Right cardiac atrium (tissue), 5 donors: ENCODE data around the gene LILRB2. TPM values are rescaled to one million over a fixed set of nuclear protein-coding genes. Genes with fewer than 3 reads are reported as not detected.
"Not testable (repeated sequence)": the region's sequence is repeated elsewhere in the genome, so short reads cannot be mapped to it uniquely, and the experiment has no call there.

Experiments used
- ATAC-seq, 2 donors: fragments of 200-7000 bp; cut with Tn5 transposase; one replicate each; pipeline versions ENCODE4 v1.8.0 to v1.9.1; 2020; ENCODE audit warnings: moderate library complexity in 2 of 2, mild to moderate bottlenecking in 1 of 2
- DNase-seq, 3 donors: peaks; one replicate each; pipeline ENCODE4 v3.0.0-alpha.2; 2020
- H3K27ac ChIP-seq: one replicate; pipeline ENCODE4 v1.5.1; 2013; ENCODE audit warnings: mild to moderate bottlenecking, low read length, control low read depth, moderate library complexity
- H3K27me3 ChIP-seq: one replicate; pipeline ENCODE4 v1.6.1; 2013; ENCODE audit not compliant: control insufficient read depth, insufficient read depth
- H3K4me1 ChIP-seq: one replicate; pipeline ENCODE4 v1.6.1; 2013; ENCODE audit warnings: low read length; ENCODE audit not compliant: control insufficient read depth, insufficient read depth
- H3K4me3 ChIP-seq: one replicate; pipeline ENCODE4 v1.5.1; 2013; ENCODE audit warnings: low read length, control low read depth
- H3K9me3 ChIP-seq: one replicate; pipeline ENCODE4 v1.6.1; 2013; ENCODE audit warnings: low read length; ENCODE audit not compliant: control insufficient read depth
- WGBS: extraction: QIAGEN DNeasy Blood & Tissue Kit; methylation state at CpG from one replicate; pipeline ENCODE4 v1.1.7; 2013; 5-methylcytosine and 5-hydroxymethylcytosine counted together
- intact Hi-C, 4 donors: fragments of 100-400 bp; cut with DNase I; formaldehyde crosslinking; loops; one replicate each; pipeline versions ENCODE4 v1.11.0 to v1.14.0; 2022 to 2023
- polyA plus RNA-seq: library from polyadenylated mRNA; stranded (reverse); fragments of 200-250 nt; gene quantifications from one replicate; pipeline ENCODE4 v1.2.3, GENCODE V29; 2013
- total RNA-seq, 4 donors: library from RNA; stranded (reverse); fragmentation: NEBNext Ultra II Directional; extraction: Animal tissue kit (Norgen Biotek cat#: 25700); gene quantifications; one replicate each; pipeline ENCODE4 v1.2.1, GENCODE V29; 2021
- donor health status: healthy with polysubstance abuse.
- donor health status: DM: no; HTN: yes; CAD: no.
- donor health status: DM: no; HTN: no; CAD: no.
- donor health status: DM: no; HTN: yes; CAD: no; lungs with severe emphysema.
- donor health status: DM: yes; HTN: yes; CAD: no.

Gene LILRB2
- total and polyA plus RNA-seq, 5 donors = 1.9 to 5.0 (median 4.7) TPM

DNA sequence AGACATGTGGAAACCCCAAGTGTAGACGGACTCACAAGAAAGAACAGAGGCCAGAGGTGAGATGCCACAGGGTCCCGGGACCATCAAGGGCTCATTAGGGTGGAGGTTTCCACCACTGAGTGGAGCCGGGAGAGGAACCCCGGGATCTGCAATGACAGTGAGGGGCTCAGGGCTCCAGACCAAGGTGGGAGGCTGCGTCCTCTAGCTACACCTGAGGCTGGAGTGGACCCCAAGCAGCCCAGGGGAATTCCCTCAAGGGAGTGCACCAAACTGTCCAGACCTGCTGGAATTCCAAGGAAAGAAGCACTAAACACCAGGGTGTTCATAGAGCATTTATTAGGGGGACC lies 792 bp upstream of the LILRB2 start:
- intact Hi-C loops, H3K27ac ChIP-seq, DNase-seq, ATAC-seq, H3K9me3 ChIP-seq, H3K4me3 ChIP-seq, H3K27me3 ChIP-seq, H3K4me1 ChIP-seq: not testable (repeated sequence)
- 83% methylated on average over 5 of the region's 5 CpGs for WGBS

- H3K4me1 ChIP-seq, H3K9me3 ChIP-seq, H3K4me3 ChIP-seq, H3K27ac ChIP-seq, H3K27me3 ChIP-seq, intact Hi-C loops: not testable (repeated sequence)
- DNase-seq (peak in 1 of 3 donors; percentile 64), ATAC-seq (peak; percentile 32 to 60)
- WGBS = 60% methylated on average over 10 of the region's 10 CpGs
These were observed 469 bp downstream of the LILRB2 start for GRCh38 chr19:54280441-54280840.

GRCh38 chr19:54280025-54280424 lies 885 bp downstream of the LILRB2 start:
- H3K27ac ChIP-seq, H3K9me3 ChIP-seq, intact Hi-C loops, H3K27me3 ChIP-seq, ATAC-seq, DNase-seq, H3K4me1 ChIP-seq, H3K4me3 ChIP-seq: not testable (repeated sequence)
- WGBS = 41% methylated on average over 4 of the region's 4 CpGs

GRCh38 chr19:54279406-54279962 lies 1.4 kb downstream of the LILRB2 start:
- WGBS = 77% methylated on average over 18 of the region's 18 CpGs
- Histone ChIP-seq H3K9me3 (no peaks in the 10 kb centered on the region), H3K4me3 (no peak overlapping the region), H3K27me3 (no peaks in the 10 kb centered on the region), H3K27ac (no peak overlapping the region), H3K4me1 (no peaks in the 10 kb centered on the region)
- DNase-seq = no peak
- no peak for ATAC-seq
- intact Hi-C loops = no loop called here

DNA sequence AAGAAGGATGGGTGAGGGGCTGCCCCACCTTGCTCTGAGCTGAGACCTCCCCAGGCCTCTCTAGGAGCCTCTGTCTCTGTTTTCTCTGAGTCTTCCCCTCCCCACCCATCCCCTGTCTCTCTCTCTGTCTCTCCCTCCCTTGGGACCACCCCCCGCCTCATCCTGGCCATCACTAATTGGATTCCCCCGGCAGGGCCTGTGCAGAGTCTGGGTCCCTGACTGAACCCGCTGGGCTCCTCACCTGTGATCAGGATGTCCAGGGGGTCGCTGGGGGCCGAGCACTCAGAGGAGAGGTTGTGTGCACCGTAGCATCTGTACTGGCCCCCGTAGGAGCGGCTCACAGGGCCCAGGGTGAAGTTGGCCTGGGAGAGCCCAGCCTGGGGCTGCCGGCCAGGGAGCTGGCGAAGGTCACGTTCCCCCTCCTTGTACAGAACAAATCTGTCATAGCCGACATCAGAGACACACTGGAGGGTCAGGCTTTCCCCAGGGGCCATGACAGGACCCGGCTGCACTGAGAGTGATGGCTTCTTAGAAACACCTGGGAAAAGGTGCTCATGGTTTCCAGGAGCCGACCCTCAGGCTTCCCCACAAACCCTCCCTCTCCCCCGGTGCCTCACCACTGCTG lies 2.2 kb downstream of the LILRB2 start:
- intact Hi-C loops, H3K4me1 ChIP-seq, H3K9me3 ChIP-seq, H3K4me3 ChIP-seq, H3K27me3 ChIP-seq, ATAC-seq, H3K27ac ChIP-seq, DNase-seq: not testable (repeated sequence)
- WGBS = 68% methylated on average over 15 of the region's 15 CpGs

DNA sequence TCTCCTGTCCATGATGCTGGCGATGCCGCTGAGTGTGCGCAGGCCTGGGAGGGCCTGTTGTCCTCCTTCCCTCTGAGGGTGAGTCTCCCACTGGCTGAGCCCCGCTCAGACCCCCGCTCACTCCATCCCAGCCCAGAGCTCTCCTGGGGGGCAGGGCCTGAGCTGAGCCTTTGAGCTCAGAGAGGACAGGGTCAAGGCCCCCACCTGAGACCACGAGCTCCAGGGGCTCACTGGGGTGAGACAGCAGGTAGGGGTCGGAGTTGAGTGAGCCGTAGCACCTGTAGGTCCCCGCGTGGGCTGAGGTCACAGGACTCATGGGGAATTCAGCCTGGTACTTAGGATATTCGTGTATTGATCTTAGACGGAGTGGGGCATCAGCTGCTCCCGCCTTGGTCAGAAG lies 2.9 kb downstream of the LILRB2 start:
- H3K4me3 ChIP-seq, ATAC-seq, H3K27me3 ChIP-seq: not testable (repeated sequence)

GRCh38 chr19:54277111-54277615 lies 3.7 kb downstream of the LILRB2 start:
- H3K27me3 ChIP-seq, H3K9me3 ChIP-seq, H3K4me3 ChIP-seq, intact Hi-C loops, DNase-seq, H3K27ac ChIP-seq, ATAC-seq, H3K4me1 ChIP-seq: not testable (repeated sequence)
- WGBS = 72% methylated on average over 15 of the region's 15 CpGs

More for the DNA sequence above, 2.9 kb downstream of the LILRB2 start:
- DNase-seq, intact Hi-C loops, H3K27ac ChIP-seq, H3K4me1 ChIP-seq, H3K9me3 ChIP-seq: not testable (repeated sequence)
- WGBS = 77% methylated on average over 13 of the region's 13 CpGs

DNA sequence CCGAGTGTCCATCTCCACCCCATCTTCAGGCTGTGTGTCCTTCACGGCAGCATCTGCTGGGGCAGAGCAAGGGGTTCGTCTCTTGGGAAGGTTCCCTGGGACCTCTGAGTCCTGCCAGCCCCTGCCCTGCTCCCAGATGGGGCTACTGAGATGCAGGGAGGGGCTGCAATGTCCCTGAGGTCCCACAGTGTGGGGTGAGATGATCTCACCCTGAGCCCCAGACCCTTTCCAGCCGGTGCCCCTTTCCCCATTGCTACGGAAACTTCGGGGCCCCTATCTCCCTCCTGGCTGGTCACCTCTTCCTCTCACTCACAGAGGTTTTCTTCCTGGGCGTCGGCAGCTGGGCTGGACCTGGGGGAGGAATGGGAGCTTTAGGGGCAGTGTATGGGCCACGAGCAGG lies 5.0 kb downstream of the LILRB2 start:
- DNase-seq (no peak), ATAC-seq (no peak)
- Histone ChIP-seq H3K9me3 (no peaks in the 10 kb centered on the region), H3K4me1 (no peaks in the 10 kb centered on the region), H3K27ac (no peak overlapping the region), H3K4me3 (no peak overlapping the region), H3K27me3 (no peaks in the 10 kb centered on the region)
- intact Hi-C loops = no loop called here
- WGBS = 53% methylated on average over 9 of the region's 9 CpGs

- intact Hi-C loops, H3K27me3 ChIP-seq, H3K4me1 ChIP-seq, DNase-seq, H3K27ac ChIP-seq, H3K9me3 ChIP-seq, H3K4me3 ChIP-seq, ATAC-seq: not testable (repeated sequence)
- 58% methylated on average over 9 of the region's 9 CpGs for WGBS
These were observed 6.4 kb downstream of the LILRB2 start for GRCh38 chr19:54274516-54274915.

DNA sequence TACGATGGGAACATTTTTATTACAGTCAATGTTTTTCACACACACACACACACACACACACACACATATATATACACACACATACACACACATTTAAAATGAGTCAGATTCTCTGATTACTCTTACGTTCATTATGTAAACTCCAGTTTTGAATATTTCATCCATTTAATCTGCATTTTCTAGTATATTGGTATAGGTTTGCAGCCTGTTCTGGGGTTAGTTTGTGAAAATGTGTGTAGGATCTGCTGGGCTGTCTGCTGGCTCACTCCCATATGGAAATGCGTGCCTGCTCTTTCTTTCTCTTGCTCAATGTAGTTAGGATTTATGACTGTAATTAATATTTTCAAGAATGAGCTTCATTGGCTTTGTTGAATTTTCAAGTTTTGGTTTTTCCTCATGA lies 7.1 kb downstream of the LILRB2 start:
- intact Hi-C loops = no loop called here
- no peaks in the 10 kb centered on the region for H3K4me1 ChIP-seq
- ATAC-seq = no peak
- no peak for DNase-seq
- H3K27ac ChIP-seq = no peak overlapping the region
- no peak overlapping the region for H3K4me3 ChIP-seq
- 70% methylated on average over 3 of the region's 3 CpGs for WGBS
- H3K27me3 ChIP-seq = no peaks in the 10 kb centered on the region
- no peaks in the 10 kb centered on the region for H3K9me3 ChIP-seq

DNA sequence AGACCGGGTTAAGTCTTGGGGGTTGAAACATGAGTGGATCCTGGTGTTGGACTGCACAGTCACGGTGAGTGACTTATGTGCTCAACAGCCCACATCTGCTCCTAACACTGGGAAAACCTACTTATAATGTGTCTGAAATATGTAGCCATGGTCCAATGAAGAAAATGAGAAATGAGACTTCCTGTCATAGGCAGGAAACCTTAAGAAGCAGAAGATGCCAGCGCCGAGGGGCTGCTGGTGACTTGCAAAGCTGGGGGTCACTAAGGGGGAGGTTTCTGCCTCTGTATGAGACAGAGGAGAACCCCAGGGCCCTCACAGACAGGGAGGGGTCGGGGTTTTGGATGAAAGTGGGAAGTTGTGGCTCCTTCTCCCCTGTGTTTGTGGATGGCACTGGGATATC lies 8.7 kb downstream of the LILRB2 start:
- H3K27me3 ChIP-seq, H3K4me1 ChIP-seq, H3K9me3 ChIP-seq, H3K27ac ChIP-seq, H3K4me3 ChIP-seq, DNase-seq, intact Hi-C loops: not testable (repeated sequence)
- 61% methylated on average over 5 of the region's 5 CpGs for WGBS
- ATAC-seq = peak in 1 of 2 donors; percentile 29
